ENCODE measurements around the gene CASP2.

DNA sequence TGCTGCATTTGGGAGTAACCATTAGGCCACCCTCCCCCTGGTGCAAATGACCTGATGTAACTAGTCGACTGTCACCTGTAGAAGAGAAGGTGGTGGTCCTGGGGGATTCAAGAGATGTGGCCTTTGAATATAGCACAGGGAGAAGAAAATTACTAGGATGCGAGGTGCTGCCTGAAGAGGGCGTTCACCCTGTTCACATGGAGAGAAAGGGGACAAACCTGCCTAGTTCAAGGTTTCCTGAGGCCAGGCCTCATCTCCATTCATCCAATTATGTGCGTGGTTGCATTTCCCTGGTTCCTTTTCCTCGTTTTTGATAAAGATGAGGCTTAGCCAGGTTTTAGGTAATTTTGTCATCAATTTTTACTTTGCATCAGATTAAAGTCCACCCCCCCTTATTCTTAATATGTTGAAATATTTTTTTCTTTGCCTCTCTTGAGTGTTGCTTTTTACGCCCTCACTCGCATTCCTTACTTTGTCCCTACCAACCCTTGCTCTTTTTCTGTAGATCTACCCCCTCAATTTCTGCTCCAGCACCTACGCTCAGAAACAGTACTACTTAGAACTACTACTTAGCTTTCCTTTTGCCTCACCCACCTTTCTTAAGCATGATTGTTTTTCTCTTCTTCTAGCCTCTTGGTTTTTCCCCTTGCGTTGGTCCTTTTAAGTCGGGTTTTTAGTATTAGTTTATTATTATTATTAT, 41.5 kb downstream of the CASP2 start:
- TF ChIP-seq, protein P1, sequence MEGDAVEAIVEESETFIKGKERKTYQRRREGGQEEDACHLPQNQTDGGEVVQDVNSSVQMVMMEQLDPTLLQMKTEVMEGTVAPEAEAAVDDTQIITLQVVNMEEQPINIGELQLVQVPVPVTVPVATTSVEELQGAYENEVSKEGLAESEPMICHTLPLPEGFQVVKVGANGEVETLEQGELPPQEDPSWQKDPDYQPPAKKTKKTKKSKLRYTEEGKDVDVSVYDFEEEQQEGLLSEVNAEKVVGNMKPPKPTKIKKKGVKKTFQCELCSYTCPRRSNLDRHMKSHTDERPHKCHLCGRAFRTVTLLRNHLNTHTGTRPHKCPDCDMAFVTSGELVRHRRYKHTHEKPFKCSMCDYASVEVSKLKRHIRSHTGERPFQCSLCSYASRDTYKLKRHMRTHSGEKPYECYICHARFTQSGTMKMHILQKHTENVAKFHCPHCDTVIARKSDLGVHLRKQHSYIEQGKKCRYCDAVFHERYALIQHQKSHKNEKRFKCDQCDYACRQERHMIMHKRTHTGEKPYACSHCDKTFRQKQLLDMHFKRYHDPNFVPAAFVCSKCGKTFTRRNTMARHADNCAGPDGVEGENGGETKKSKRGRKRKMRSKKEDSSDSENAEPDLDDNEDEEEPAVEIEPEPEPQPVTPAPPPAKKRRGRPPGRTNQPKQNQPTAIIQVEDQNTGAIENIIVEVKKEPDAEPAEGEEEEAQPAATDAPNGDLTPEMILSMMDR (optimal IDR thresholded peaks at IDR 0.05 in 1 of 3, IDR thresholded peaks at IDR 0.05 in 1 of 3, conservative IDR thresholded peaks at IDR 0.05 in 1 of 3; ENCODE audit: extremely low read depth in 1 of 3, insufficient read depth in 2 of 3, low read length in 3 of 3): peak in 2 of 3 experiments; percentile 6 to 16
- no peak for TF ChIP-seq EZH2 (IDR thresholded peaks at IDR 0.05; ENCODE audit: low read length)

All from keratinocyte (primary cell).